GM21576 (cell line): ENCODE measurements around the gene MIPOL1.
A peak's percentile ranks its signal among the peaks of the same experiment; 100 is the strongest.

ENCODE experiments used
- ATAC-seq: cut with Tn5 transposase; IDR thresholded peaks from one replicate; pipeline ENCODE4 v1.9.1; 2021; ENCODE audit warnings: mild to moderate bottlenecking, moderate library complexity; ENCODE audit not compliant: unreplicated experiment

Gene MIPOL1

DNA sequence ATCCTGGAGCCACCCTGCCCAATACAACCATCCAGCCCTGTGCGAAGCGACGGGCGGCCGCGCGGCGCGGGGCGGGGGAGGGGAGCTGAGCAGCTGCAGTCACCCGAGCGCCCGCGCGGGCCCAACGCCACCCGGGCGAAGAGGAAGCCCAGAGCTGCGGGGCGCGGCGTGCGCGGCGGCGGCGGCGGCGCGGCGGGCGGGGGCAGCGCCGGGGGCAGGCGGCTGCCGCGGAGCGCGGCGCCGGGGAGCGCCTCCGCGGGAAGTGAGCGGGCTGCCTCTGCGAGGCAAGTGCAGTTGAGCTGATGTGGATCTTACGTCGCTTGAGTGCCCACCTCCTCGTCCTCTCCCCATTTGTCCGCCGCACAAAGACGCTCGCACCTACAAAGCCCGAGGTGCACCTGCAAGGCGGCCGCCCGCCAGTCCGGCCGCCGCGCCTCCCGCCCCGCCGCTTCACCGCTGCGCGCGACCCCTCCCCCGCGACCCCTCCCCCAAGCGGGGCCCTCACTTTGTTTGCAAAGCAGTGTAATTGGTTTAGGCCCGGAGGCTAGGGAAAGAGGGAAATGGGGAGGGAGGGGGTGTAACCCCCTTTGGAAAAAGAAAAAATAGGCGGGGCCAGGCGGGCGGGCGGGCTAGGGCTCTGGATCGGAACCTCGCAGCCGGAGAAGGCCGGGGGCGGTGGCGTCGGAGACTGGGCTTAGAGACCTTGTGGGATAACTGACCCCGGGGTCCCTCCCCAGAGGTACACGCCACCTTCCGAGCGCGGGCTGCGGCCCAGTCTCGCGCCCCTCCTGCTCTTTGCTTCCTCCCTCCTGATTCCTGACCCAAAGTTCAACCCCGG, 397.5 kb downstream of the MIPOL1 start, which contains the start of the genes FOXA1 and TTC6:
Gene FOXA1 (minus strand): TSS at position 279 of the 838 bp plus-strand sequence. CDS start 277 bp downstream, at position 2.
Gene TTC6 (plus strand): TSS at position 659 of the 838 bp plus-strand sequence. CDS start 26,436 bp downstream, outside the sequence.
- ATAC-seq: no peak

- peak; percentile 52 for ATAC-seq
These were observed 398.3 kb downstream of the MIPOL1 start for GRCh38 chr14:37595809-37596621.

DNA sequence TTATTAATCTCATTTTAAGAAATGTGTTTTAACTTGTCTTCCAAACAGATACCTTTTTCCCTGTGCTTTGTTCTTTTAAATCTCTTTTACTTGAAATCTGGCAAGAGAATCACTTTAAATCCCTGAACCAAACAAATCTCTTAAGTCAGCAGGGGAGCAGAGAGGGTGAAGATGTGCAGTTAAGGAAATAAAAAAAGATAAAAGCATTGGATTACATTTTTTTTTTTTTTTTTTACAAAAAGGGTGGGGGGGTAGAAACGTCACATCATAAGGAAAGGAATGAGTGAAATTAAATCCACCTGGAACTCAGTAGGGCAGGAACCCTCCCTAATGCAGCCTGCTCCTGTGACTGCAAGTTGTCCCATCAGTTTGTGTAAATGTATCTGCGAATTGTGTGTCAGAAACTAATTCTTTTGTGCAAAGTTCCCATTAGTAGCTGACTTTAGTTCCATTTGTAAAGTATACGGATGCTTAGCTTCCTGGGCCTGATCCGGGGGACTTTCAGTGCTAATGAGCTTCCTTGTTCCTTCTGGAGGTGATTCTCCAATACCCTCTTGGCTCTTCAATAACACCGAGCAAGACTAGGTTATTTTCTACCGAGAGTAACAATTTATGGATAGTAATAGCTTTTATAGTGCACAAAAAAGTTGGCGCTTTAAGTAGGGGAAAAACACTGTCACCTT, 399.2 kb downstream of the MIPOL1 start:
- no peak for ATAC-seq

DNA sequence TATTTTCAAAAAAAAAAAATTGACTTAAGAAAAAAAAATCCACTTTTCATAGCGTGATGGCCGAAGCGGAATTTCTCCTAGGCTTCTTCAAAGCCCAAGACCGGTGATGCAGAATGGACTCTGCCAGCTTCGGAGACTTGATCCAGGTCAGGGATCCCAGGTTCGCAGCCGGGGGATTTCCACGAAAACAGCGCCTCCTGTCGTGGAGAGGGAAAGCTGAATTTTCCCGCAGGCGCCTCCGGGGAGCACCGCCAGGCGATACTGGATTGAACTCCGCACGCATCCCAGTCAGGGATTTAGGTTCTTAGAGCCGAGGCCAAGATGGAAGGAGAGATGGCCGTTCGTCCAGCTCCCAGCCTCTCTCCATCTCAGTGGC, 399.8 kb downstream of the MIPOL1 start:
- ATAC-seq: no peak

GRCh38 chr14:37597914-37598746, 400.4 kb downstream of the MIPOL1 start:
- ATAC-seq: no peak

GRCh38 chr14:37598747-37599506, 401.2 kb downstream of the MIPOL1 start:
- no peak for ATAC-seq

DNA sequence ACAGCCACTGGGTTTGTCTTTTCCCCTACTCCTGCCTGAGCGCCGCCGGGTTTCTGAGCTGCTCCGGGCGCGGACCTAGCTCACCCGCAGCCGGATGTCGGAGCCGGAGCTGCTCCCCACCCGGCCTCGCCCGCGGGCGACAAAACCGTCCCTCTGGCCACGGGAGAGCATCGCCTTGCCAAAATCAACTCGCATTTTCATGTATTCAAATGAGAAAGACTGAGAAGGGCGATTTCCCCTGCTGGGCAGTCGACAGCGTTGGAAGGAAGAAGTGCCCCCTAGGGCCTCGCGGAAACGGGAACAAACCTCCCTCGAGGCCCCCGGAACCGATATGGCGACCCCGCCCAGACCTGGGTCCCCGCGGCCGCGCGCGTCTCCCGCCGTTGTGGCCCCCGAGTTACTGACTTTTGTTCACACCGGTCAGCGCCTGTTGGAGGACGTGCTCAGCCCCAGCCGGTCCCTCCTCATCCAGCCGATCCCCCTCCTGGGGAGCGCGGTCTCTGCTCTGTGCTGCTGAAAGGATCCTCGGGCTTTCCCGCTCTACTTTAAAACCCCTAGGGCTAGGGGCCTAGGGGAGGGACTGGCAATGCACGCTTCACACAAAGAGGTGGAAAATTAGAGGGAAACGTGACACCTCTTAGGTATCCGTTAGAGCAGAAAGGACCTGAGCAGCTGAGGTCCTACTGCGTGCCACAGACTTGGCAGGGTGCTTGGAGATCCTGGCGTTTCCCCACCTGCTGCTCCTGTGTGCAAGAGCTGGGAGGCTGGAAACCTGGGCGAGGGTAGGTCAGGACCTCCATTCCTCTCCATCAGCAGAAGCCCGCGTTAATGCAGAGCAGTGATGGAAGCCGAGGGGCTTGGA, 402.0 kb downstream of the MIPOL1 start:
- no peak for ATAC-seq

DNA sequence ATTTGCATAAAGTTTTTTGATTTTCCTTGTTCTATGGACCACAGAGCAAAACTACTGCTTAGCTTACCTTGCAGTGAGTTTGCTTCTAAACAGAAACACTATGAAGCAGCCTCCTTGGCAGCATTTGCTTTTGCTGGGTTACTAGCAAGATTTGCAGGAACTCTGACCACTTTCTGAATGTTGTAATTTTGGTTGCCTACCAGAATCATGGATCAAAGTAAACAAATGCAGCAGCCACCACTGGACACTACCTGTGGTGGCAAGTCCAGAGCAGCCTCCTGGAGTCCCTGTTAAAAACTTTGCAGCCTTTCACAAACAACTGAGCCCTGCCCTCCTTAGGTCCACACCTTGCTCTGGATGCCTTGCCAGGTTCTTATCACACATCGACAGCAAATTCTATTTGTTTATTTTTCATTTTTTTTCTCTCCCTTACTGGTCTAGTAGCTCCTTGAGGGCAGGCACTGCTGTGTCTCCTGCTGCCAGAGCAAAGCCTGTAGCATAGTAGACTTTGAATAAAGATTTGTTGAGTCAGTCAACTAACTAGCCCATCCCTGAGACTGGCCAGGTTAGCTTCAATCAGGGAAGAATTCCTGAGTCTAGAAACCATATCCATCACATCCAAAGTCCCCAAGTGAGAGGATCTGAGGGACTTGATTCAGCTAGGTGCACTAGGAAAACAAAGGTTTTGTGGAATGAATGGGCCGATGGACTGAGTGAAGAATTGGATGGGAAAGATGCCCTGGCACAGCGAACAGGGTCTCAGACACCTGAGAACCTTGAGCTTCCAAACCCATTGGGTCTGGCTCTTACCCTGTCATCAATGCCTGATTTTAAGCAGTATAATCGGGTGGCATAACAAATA, 403.4 kb downstream of the MIPOL1 start:
- ATAC-seq: no peak

GRCh38 chr14:37601865-37602264, 404.1 kb downstream of the MIPOL1 start:
- no peak for ATAC-seq
